ENCODE data around the gene CYSRT1.

GRCh38 chr9:137273095-137273490 lies 48.1 kb downstream of the CYSRT1 start:
- no peak for TF ChIP-seq FOXK2 (IDR thresholded peaks at IDR 0.05)
- no peak for TF ChIP-seq ARNT (IDR thresholded peaks at IDR 0.05)
- no peak for TF ChIP-seq FOXM1 (IDR thresholded peaks at IDR 0.05; ENCODE audit: borderline replicate concordance)
- no peak for TF ChIP-seq ELF4 (IDR thresholded peaks at IDR 0.05)
- TF ChIP-seq, protein P1, sequence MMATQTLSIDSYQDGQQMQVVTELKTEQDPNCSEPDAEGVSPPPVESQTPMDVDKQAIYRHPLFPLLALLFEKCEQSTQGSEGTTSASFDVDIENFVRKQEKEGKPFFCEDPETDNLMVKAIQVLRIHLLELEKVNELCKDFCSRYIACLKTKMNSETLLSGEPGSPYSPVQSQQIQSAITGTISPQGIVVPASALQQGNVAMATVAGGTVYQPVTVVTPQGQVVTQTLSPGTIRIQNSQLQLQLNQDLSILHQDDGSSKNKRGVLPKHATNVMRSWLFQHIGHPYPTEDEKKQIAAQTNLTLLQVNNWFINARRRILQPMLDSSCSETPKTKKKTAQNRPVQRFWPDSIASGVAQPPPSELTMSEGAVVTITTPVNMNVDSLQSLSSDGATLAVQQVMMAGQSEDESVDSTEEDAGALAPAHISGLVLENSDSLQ (IDR thresholded peaks at IDR 0.05), result no peak
- TF ChIP-seq TARDBP (IDR thresholded peaks at IDR 0.05), result no peak
- no peak for TF ChIP-seq FOXA1 (IDR thresholded peaks at IDR 0.05)
- no peak for TF ChIP-seq ZNF384 (IDR thresholded peaks at IDR 0.05)

All from HEK293T (cell line).